Measurements from ENCODE around the gene MARK2.

MARK2 gene

GRCh38 chr11:63813563-63814382, 25.1 kb upstream of the MARK2 start:
- Histone ChIP-seq H3K9me3 (ENCODE audit: control insufficient read depth, low read length) (no peaks in the 10 kb centered on the region), H3K4me1 (ENCODE audit: control insufficient read depth, insufficient read depth, low read length) (peaks cover 18% of the 10 kb centered on the region), H3K27me3 (replicated peaks; ENCODE audit: control insufficient read depth, insufficient read depth, low read length) (no peaks in the 10 kb centered on the region), H3K36me3 (ENCODE audit: control insufficient read depth, insufficient read depth, low read length, severe bottlenecking) (peaks cover 23% of the 10 kb centered on the region), H3K4me3 (ENCODE audit: low read length) (peak overlapping the region; percentile 95), H3K9ac (ENCODE audit: low read length) (peak overlapping the region; percentile 96)
- peak; percentile 83 for DNase-seq (ENCODE audit: low read depth)

- H3K36me3 ChIP-seq (ENCODE audit: control insufficient read depth, insufficient read depth, low read length, severe bottlenecking) = peaks cover 24% of the 10 kb centered on the region
- peak overlapping the region; percentile 96 for H3K9ac ChIP-seq (ENCODE audit: low read length)
- peaks cover 18% of the 10 kb centered on the region for H3K4me1 ChIP-seq (ENCODE audit: control insufficient read depth, insufficient read depth, low read length)
- no peaks in the 10 kb centered on the region for H3K9me3 ChIP-seq (ENCODE audit: control insufficient read depth, low read length)
- peak overlapping the region; percentile 95 for H3K4me3 ChIP-seq (ENCODE audit: low read length)
- H3K27me3 ChIP-seq (replicated peaks; ENCODE audit: control insufficient read depth, insufficient read depth, low read length) = no peaks in the 10 kb centered on the region
- DNase-seq (ENCODE audit: low read depth) = peak; percentile 38
These were observed 24.6 kb upstream of the MARK2 start for GRCh38 chr11:63814383-63814736.

- Histone ChIP-seq H3K36me3 (ENCODE audit: control insufficient read depth, insufficient read depth, low read length, severe bottlenecking) (peaks cover 37% of the 10 kb centered on the region), H3K9ac (ENCODE audit: low read length) (no peak overlapping the region), H3K27me3 (replicated peaks; ENCODE audit: control insufficient read depth, insufficient read depth, low read length) (no peaks in the 10 kb centered on the region), H3K4me3 (ENCODE audit: low read length) (no peak overlapping the region), H3K4me1 (ENCODE audit: control insufficient read depth, insufficient read depth, low read length) (peaks cover 18% of the 10 kb centered on the region), H3K9me3 (ENCODE audit: control insufficient read depth, low read length) (no peaks in the 10 kb centered on the region)
- DNase-seq (ENCODE audit: low read depth) = no peak
These were observed 22.7 kb upstream of the MARK2 start for GRCh38 chr11:63816166-63816565.

GRCh38 chr11:63816732-63817131, 22.2 kb upstream of the MARK2 start:
- peaks cover 18% of the 10 kb centered on the region for H3K4me1 ChIP-seq (ENCODE audit: control insufficient read depth, insufficient read depth, low read length)
- H3K36me3 ChIP-seq (ENCODE audit: control insufficient read depth, insufficient read depth, low read length, severe bottlenecking) = peaks cover 43% of the 10 kb centered on the region
- no peak overlapping the region for H3K4me3 ChIP-seq (ENCODE audit: low read length)
- H3K9me3 ChIP-seq (ENCODE audit: control insufficient read depth, low read length) = no peaks in the 10 kb centered on the region
- H3K27me3 ChIP-seq (replicated peaks; ENCODE audit: control insufficient read depth, insufficient read depth, low read length) = no peaks in the 10 kb centered on the region
- no peak overlapping the region for H3K9ac ChIP-seq (ENCODE audit: low read length)
- no peak for DNase-seq (ENCODE audit: low read depth)

GRCh38 chr11:63817758-63818498, 21.0 kb upstream of the MARK2 start:
- Histone ChIP-seq H3K27me3 (replicated peaks; ENCODE audit: control insufficient read depth, insufficient read depth, low read length) (no peaks in the 10 kb centered on the region), H3K9me3 (ENCODE audit: control insufficient read depth, low read length) (no peaks in the 10 kb centered on the region), H3K4me1 (ENCODE audit: control insufficient read depth, insufficient read depth, low read length) (peaks cover 12% of the 10 kb centered on the region), H3K9ac (ENCODE audit: low read length) (no peak overlapping the region), H3K4me3 (ENCODE audit: low read length) (no peak overlapping the region), H3K36me3 (ENCODE audit: control insufficient read depth, insufficient read depth, low read length, severe bottlenecking) (peaks cover 55% of the 10 kb centered on the region)
- DNase-seq (ENCODE audit: low read depth) = no peak

- no peak for DNase-seq (ENCODE audit: low read depth)
- Histone ChIP-seq H3K4me1 (ENCODE audit: control insufficient read depth, insufficient read depth, low read length) (peaks cover 12% of the 10 kb centered on the region), H3K9ac (ENCODE audit: low read length) (no peak overlapping the region), H3K36me3 (ENCODE audit: control insufficient read depth, insufficient read depth, low read length, severe bottlenecking) (peaks cover 61% of the 10 kb centered on the region), H3K9me3 (ENCODE audit: control insufficient read depth, low read length) (no peaks in the 10 kb centered on the region), H3K27me3 (replicated peaks; ENCODE audit: control insufficient read depth, insufficient read depth, low read length) (no peaks in the 10 kb centered on the region), H3K4me3 (ENCODE audit: low read length) (no peak overlapping the region)
These were observed 20.3 kb upstream of the MARK2 start for GRCh38 chr11:63818609-63819008.

- H3K4me3 ChIP-seq (ENCODE audit: low read length) = no peak overlapping the region
- no peak overlapping the region for H3K9ac ChIP-seq (ENCODE audit: low read length)
- H3K36me3 ChIP-seq (ENCODE audit: control insufficient read depth, insufficient read depth, low read length, severe bottlenecking) = peaks cover 81% of the 10 kb centered on the region
- DNase-seq (ENCODE audit: low read depth) = no peak
- no peaks in the 10 kb centered on the region for H3K27me3 ChIP-seq (replicated peaks; ENCODE audit: control insufficient read depth, insufficient read depth, low read length)
- H3K4me1 ChIP-seq (ENCODE audit: control insufficient read depth, insufficient read depth, low read length) = no peaks in the 10 kb centered on the region
- H3K9me3 ChIP-seq (ENCODE audit: control insufficient read depth, low read length) = no peaks in the 10 kb centered on the region
These were observed 17.5 kb upstream of the MARK2 start for GRCh38 chr11:63821411-63821810.

GRCh38 chr11:63826471-63827190, 12.3 kb upstream of the MARK2 start:
- no peaks in the 10 kb centered on the region for H3K4me1 ChIP-seq (ENCODE audit: control insufficient read depth, insufficient read depth, low read length)
- peaks cover 52% of the 10 kb centered on the region for H3K36me3 ChIP-seq (ENCODE audit: control insufficient read depth, insufficient read depth, low read length, severe bottlenecking)
- H3K9me3 ChIP-seq (ENCODE audit: control insufficient read depth, low read length) = no peaks in the 10 kb centered on the region

GRCh38 chr11:63829823-63830489, 9.0 kb upstream of the MARK2 start:
- no peaks in the 10 kb centered on the region for H3K27me3 ChIP-seq (replicated peaks; ENCODE audit: control insufficient read depth, insufficient read depth, low read length)
- peaks cover 23% of the 10 kb centered on the region for H3K36me3 ChIP-seq (ENCODE audit: control insufficient read depth, insufficient read depth, low read length, severe bottlenecking)
- no peak overlapping the region for H3K4me3 ChIP-seq (ENCODE audit: low read length)
- no peaks in the 10 kb centered on the region for H3K4me1 ChIP-seq (ENCODE audit: control insufficient read depth, insufficient read depth, low read length)
- no peaks in the 10 kb centered on the region for H3K9me3 ChIP-seq (ENCODE audit: control insufficient read depth, low read length)
- H3K9ac ChIP-seq (ENCODE audit: low read length) = no peak overlapping the region
- no peak for DNase-seq (ENCODE audit: low read depth)

More at GRCh38 chr11:63826471-63827190, 12.3 kb upstream of the MARK2 start:
- Histone ChIP-seq H3K9ac (ENCODE audit: low read length) (no peak overlapping the region), H3K4me3 (ENCODE audit: low read length) (no peak overlapping the region), H3K27me3 (replicated peaks; ENCODE audit: control insufficient read depth, insufficient read depth, low read length) (no peaks in the 10 kb centered on the region)
- DNase-seq (ENCODE audit: low read depth) = no peak

GRCh38 chr11:63831326-63831725, 7.6 kb upstream of the MARK2 start:
- H3K4me1 ChIP-seq (ENCODE audit: control insufficient read depth, insufficient read depth, low read length) = peaks cover 7% of the 10 kb centered on the region
- H3K9ac ChIP-seq (ENCODE audit: low read length) = no peak overlapping the region
- peaks cover 9% of the 10 kb centered on the region for H3K36me3 ChIP-seq (ENCODE audit: control insufficient read depth, insufficient read depth, low read length, severe bottlenecking)
- H3K27me3 ChIP-seq (replicated peaks; ENCODE audit: control insufficient read depth, insufficient read depth, low read length) = no peaks in the 10 kb centered on the region
- no peak for DNase-seq (ENCODE audit: low read depth)
- no peak overlapping the region for H3K4me3 ChIP-seq (ENCODE audit: low read length)
- H3K9me3 ChIP-seq (ENCODE audit: control insufficient read depth, low read length) = no peaks in the 10 kb centered on the region

- DNase-seq (ENCODE audit: low read depth) = no peak
- Histone ChIP-seq H3K9ac (ENCODE audit: low read length) (no peak overlapping the region), H3K36me3 (ENCODE audit: control insufficient read depth, insufficient read depth, low read length, severe bottlenecking) (no peaks in the 10 kb centered on the region), H3K4me1 (ENCODE audit: control insufficient read depth, insufficient read depth, low read length) (peaks cover 11% of the 10 kb centered on the region), H3K27me3 (replicated peaks; ENCODE audit: control insufficient read depth, insufficient read depth, low read length) (no peaks in the 10 kb centered on the region), H3K4me3 (ENCODE audit: low read length) (no peak overlapping the region), H3K9me3 (ENCODE audit: control insufficient read depth, low read length) (no peaks in the 10 kb centered on the region)
These were observed 6.6 kb upstream of the MARK2 start for GRCh38 chr11:63832336-63832735.

Data from adipocyte (in vitro differentiated cells).